ENCODE data around the gene LCN10. TPM values are rescaled to one million over a fixed set of nuclear protein-coding genes. Genes with fewer than 3 reads are reported as not detected.

LCN10 gene
- total and polyA plus RNA-seq, 9 of the 15 experiments (the other 6 are each of a cell fraction or from before 2014, with no cell fraction given) = 0.10 to 0.21 (median 0.14) TPM; not detected in 6

- TF ChIP-seq ZBTB43 (CRISPR knock-in tag; IDR thresholded peaks at IDR 0.05) (no peak), ZNF41 (CRISPR knock-in tag; conservative IDR thresholded peaks at IDR 0.05) (no peak), HCFC1 (IDR thresholded peaks at IDR 0.05; ENCODE audit: low read depth, low read length) (no peak), HMGXB4 (CRISPR knock-in tag; IDR thresholded peaks at IDR 0.05) (no peak), DACH1 (IDR thresholded peaks at IDR 0.05; ENCODE audit: partially characterized antibody) (peak; percentile 29), ZNF507 (tag; conservative IDR thresholded peaks at IDR 0.05) (no peak), ZNF444 (CRISPR knock-in tag; IDR thresholded peaks at IDR 0.05) (no peak), HES1 (IDR thresholded peaks at IDR 0.05; ENCODE audit: low read depth) (no peak), CHD2 (IDR thresholded peaks at IDR 0.05; ENCODE audit: low read depth, low read length) (no peak), NR2F6 (CRISPR knock-in tag; IDR thresholded peaks at IDR 0.05) (no peak), GABPB2 (CRISPR knock-in tag; conservative IDR thresholded peaks at IDR 0.05) (no peak), PCBP2 (IDR thresholded peaks at IDR 0.05; ENCODE audit: low read depth, low read length, poor library complexity, severe bottlenecking) (no peak), PKNOX1 (IDR thresholded peaks at IDR 0.05) (no peak), E2F3 (CRISPR knock-in tag; IDR thresholded peaks at IDR 0.05) (no peak), TEAD1 (CRISPR knock-in tag; IDR thresholded peaks at IDR 0.05) (peak in 1 of 2 experiments; percentile 31; a peak in 1 of 4 replicates), COPS2 (conservative IDR thresholded peaks at IDR 0.05) (no peak), CTCF (IDR thresholded peaks at IDR 0.05 in 2 of 3, conservative IDR thresholded peaks at IDR 0.05 in 1 of 3; ENCODE audit: insufficient read depth in 2 of 3, low read depth in 1 of 3, low read length in 3 of 3) (peak; percentile 89 to 97 (median 97)), CEBPZ (IDR thresholded peaks at IDR 0.05; ENCODE audit: borderline replicate concordance, low read depth, low read length) (no peak)
Measured at GRCh38 chr9:136787690-136788400, 45.1 kb upstream of the LCN10 start (continued).
